Mesodermal cell (in vitro differentiated cells): ENCODE measurements around the gene FSIP1.

ENCODE experiments used
- H3K27ac ChIP-seq: 2 replicates; pipeline ENCODE4 v1.7.0; 2013; ENCODE audit warnings: mild to moderate bottlenecking, low read depth, low read length, moderate library complexity; ENCODE audit not compliant: severe bottlenecking
- H3K36me3 ChIP-seq: 2 replicates; pipeline ENCODE4 v1.7.1; 2013; ENCODE audit warnings: mild to moderate bottlenecking, low read length, moderate library complexity; ENCODE audit not compliant: control insufficient read depth, insufficient read depth
- H3K4me1 ChIP-seq: one replicate; pipeline ENCODE4 v1.7.1; 2013; ENCODE audit warnings: mild to moderate bottlenecking, low read length; ENCODE audit not compliant: insufficient read depth, control insufficient read depth, poor library complexity, severe bottlenecking
- H3K4me3 ChIP-seq: 2 replicates; pipeline ENCODE4 v1.7.0; 2013; ENCODE audit warnings: low read length, control low read depth, mild to moderate bottlenecking; ENCODE audit not compliant: insufficient read depth, poor library complexity, severe bottlenecking; ENCODE audit errors: extremely low read depth
- H3K9me3 ChIP-seq: 2 replicates; pipeline ENCODE4 v1.7.1; 2013; ENCODE audit warnings: mild to moderate bottlenecking, low read length, moderate library complexity; ENCODE audit not compliant: control insufficient read depth
- WGBS, 2 experiments: methylation state at CpG; one replicate each; pipeline ENCODE4 v1.1.5; 2013; ENCODE audit warnings: missing lambda C conversion rate in 2 of 2; ENCODE audit not compliant: insufficient coverage in 2 of 2; 5-methylcytosine and 5-hydroxymethylcytosine counted together

Gene FSIP1

DNA sequence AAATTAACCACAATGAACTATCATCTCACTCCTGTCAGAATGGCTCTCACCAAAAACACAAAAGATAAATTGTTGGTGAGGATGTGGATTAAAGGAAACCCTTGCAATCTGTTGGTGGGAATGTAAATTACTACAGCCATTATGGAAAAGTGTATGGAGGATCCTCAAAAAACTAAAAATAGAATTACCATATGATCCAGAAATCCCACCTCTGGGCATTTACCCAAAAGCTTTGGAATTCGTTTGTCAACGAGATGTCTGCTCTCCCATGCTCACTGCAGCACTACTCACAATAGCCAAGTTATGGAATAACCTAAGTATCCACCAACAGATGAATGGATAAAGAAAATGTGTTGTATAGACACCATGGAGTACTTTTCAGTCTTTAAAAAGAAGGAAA lies 21.6 kb downstream of the FSIP1 start:
- peaks cover 3% of the 10 kb centered on the region for H3K9me3 ChIP-seq
- no peak overlapping the region for H3K27ac ChIP-seq
- no peaks in the 10 kb centered on the region for H3K4me1 ChIP-seq
- WGBS, 2 experiments = no CpG with 5 or more reads among the region's 2 CpGs
- no peak overlapping the region for H3K4me3 ChIP-seq
- H3K36me3 ChIP-seq = no peaks in the 10 kb centered on the region

DNA sequence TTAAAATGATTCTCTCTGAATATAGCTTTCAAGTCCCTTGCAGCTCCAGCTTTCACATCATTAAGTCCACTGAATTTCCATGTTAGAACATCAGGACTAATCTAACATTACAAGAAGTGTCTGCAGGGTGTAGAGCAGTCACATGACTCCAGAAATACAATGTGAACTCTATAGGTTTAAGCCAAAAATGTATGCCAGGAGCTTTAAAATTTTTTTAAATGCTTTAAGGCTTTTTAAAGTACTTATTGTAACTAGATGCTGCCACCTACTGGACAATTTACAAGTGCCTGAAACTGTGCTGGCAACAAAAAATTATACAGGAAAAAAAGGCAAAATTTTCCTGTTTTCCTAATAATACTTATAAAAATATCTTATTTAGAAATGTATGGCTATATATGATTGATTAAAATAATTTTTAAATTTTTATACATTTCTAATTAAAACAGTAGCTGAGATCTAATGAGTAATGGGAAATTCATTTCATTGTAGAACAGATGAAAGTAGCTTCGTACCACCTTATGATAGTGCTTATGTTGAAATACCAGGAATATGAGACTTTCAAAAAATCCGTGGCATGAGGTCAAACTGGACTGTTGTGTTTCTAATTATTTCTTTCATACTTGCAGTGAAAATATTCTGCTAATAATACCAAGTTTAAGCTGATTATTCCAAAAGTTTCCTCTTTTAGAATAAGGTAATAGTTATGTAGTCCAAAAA lies 25.7 kb downstream of the FSIP1 start:
- Histone ChIP-seq H3K27ac (no peak overlapping the region), H3K4me1 (no peaks in the 10 kb centered on the region), H3K9me3 (no peaks in the 10 kb centered on the region), H3K4me3 (no peak overlapping the region), H3K36me3 (no peaks in the 10 kb centered on the region)
- WGBS, 2 experiments = 100% methylated on average over 1 of the region's 2 CpGs; no CpG with 5 or more reads in 1 of the 2 experiments

GRCh38 chr15:39752991-39753390 lies 29.6 kb downstream of the FSIP1 start:
- Histone ChIP-seq H3K4me3 (no peak overlapping the region), H3K9me3 (peaks cover 3% of the 10 kb centered on the region), H3K4me1 (no peaks in the 10 kb centered on the region), H3K27ac (no peak overlapping the region), H3K36me3 (no peaks in the 10 kb centered on the region)
- 89% methylated on average over 1 of the region's 1 CpG; no CpG with 5 or more reads in 1 of the 2 experiments for WGBS, 2 experiments

- Histone ChIP-seq H3K9me3 (peaks cover 3% of the 10 kb centered on the region), H3K4me1 (no peaks in the 10 kb centered on the region), H3K4me3 (no peak overlapping the region), H3K27ac (no peak overlapping the region), H3K36me3 (no peaks in the 10 kb centered on the region)
These were observed 30.4 kb downstream of the FSIP1 start for GRCh38 chr15:39752246-39752645.

DNA sequence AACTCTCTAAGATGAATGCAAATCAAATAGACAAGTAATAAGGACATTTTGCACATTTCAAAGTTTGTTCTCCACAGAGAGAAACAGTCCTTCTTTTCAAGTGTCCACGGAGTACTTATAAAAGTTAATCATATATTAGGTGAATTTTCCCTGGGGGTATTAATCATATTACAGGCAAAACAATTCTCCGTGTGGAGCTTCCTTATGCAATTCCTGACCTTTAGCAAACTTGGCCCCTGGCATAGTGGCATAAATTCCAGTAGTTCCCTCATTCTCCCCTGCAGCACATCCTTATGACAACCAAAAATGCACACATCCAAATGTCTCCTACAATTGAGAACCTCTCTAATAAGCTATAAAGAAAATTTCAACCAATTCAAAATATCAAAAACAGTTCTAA lies 34.4 kb downstream of the FSIP1 start:
- H3K27ac ChIP-seq = no peak overlapping the region
- H3K4me3 ChIP-seq = no peak overlapping the region
- H3K4me1 ChIP-seq = no peaks in the 10 kb centered on the region
- H3K36me3 ChIP-seq = no peaks in the 10 kb centered on the region
- peaks cover 3% of the 10 kb centered on the region for H3K9me3 ChIP-seq
- WGBS, 2 experiments = 67 to 100% methylated on average over 1 of the region's 2 CpGs

DNA sequence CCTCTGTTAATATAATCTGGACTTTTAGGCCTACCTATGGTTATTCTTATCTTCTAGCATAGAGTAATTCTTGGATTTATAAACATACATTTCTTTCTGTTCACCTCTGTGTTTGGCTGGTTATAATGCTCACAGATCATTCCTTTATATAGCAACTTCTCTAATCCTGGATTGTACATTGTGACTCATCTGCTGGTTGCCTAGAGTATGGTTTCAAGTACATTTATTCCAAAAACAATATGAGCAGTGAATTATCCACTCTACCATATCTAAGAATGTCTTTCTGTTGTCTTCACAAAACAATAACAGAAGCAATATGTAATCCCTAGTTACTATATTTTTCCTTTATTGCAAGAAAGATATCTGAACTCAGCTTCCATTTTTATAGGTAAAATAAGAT lies 35.3 kb downstream of the FSIP1 start:
- no peaks in the 10 kb centered on the region for H3K36me3 ChIP-seq
- H3K4me3 ChIP-seq = no peak overlapping the region
- no peak overlapping the region for H3K27ac ChIP-seq
- no peaks in the 10 kb centered on the region for H3K4me1 ChIP-seq
- peaks cover 3% of the 10 kb centered on the region for H3K9me3 ChIP-seq

- no peak overlapping the region for H3K4me3 ChIP-seq
- H3K9me3 ChIP-seq = peaks cover 3% of the 10 kb centered on the region
- 83% methylated on average over 1 of the region's 1 CpG; no CpG with 5 or more reads in 1 of the 2 experiments for WGBS, 2 experiments
- H3K36me3 ChIP-seq = no peaks in the 10 kb centered on the region
- H3K4me1 ChIP-seq = no peaks in the 10 kb centered on the region
- no peak overlapping the region for H3K27ac ChIP-seq
These were observed 35.8 kb downstream of the FSIP1 start for GRCh38 chr15:39746714-39747276.

- Histone ChIP-seq H3K27ac (no peak overlapping the region), H3K9me3 (peaks cover 3% of the 10 kb centered on the region), H3K4me3 (no peak overlapping the region), H3K36me3 (no peaks in the 10 kb centered on the region), H3K4me1 (no peaks in the 10 kb centered on the region)
- whole genome bisulfite sequencing, 2 experiments = 86 to 100% methylated on average over 1 of the region's 2 CpGs
These were observed 36.5 kb downstream of the FSIP1 start for GRCh38 chr15:39746176-39746575.

DNA sequence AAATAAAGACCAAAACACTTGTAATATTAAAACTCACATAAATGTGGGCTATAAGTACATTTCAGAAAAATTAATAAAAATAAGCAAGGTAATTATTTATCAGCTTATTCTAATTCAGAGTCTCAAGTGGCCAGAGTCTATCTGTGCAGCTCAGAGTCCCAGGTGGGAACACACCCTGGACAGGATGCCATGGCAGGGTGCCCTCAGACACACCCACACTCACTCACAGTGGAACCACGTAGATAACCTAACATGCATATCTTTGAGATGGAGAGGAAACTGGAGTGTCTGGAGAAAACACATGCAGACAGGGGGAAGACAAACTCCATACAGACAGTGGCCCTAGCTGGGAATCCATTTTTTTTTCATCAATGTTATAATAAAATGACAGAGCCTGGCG lies 37.2 kb downstream of the FSIP1 start:
- Histone ChIP-seq H3K27ac (no peak overlapping the region), H3K4me1 (no peaks in the 10 kb centered on the region), H3K4me3 (no peak overlapping the region), H3K36me3 (no peaks in the 10 kb centered on the region), H3K9me3 (peaks cover 3% of the 10 kb centered on the region)
- 40 to 70% methylated on average over 1 to 2 of the region's 2 CpGs for WGBS, 2 experiments

DNA sequence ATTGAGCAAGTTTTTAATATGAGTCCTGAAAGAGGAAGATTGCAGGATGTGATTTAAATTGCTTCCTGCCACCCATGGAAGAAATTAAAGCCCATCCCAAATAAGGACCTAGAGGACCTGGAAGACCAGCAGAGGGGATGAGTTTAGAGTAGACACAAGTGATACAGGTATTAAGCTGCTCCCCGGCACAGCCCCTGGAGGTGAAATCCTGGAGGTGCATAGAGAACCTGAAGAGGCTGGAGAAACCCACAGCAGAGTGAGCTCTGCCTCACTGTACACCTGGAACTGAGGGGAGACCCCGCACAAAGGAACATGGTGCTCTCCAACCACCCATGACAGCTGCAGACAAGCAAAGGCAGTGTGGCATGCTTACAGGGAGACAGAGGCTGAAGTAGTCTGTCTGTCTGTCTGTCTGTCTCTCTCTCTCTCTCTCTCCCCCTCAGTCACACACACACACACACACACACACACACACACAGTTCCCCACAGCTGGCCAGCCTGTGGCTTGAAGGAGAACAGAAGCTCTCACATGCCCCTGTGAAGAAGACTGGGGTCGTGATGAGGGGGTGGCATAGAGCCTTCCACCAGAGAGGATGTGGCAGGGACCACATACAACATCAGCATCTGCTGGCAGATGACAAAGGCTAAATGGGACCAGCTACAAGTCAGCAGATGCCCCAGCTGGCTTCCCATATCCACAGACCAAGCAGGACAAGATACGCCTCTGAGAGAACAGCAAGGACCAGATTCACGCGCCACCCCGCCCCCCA lies 38.1 kb downstream of the FSIP1 start:
- no peaks in the 10 kb centered on the region for H3K36me3 ChIP-seq
- 80 to 90% methylated on average over 1 to 3 of the region's 7 CpGs for WGBS, 2 experiments
- H3K4me1 ChIP-seq = no peaks in the 10 kb centered on the region
- H3K9me3 ChIP-seq = peaks cover 1% of the 10 kb centered on the region
- no peak overlapping the region for H3K27ac ChIP-seq
- H3K4me3 ChIP-seq = no peak overlapping the region

DNA sequence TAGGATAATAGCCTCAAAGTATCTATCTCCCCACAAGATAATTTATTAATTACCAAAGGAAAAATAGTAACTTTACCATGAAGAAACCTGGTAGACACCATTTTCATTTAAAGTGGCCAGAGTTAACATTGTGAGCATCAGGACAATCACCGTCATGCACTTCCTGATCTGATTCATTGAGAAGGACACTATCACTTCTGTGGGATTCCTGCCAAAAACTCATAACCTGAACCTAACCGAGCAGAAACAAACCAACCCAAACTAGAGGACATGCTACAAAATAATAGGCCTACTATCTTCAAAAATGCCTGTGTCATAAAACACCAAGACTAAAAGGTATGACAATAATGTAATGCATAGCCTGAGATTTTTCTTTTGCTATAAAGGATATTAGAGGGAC lies 39.0 kb downstream of the FSIP1 start:
- Histone ChIP-seq H3K4me1 (no peaks in the 10 kb centered on the region), H3K36me3 (no peaks in the 10 kb centered on the region), H3K9me3 (no peaks in the 10 kb centered on the region), H3K4me3 (no peak overlapping the region), H3K27ac (no peak overlapping the region)
- 89 to 100% methylated on average over 1 of the region's 2 CpGs for WGBS, 2 experiments
